ENCODE data around the gene GDF9.

Gene GDF9

DNA sequence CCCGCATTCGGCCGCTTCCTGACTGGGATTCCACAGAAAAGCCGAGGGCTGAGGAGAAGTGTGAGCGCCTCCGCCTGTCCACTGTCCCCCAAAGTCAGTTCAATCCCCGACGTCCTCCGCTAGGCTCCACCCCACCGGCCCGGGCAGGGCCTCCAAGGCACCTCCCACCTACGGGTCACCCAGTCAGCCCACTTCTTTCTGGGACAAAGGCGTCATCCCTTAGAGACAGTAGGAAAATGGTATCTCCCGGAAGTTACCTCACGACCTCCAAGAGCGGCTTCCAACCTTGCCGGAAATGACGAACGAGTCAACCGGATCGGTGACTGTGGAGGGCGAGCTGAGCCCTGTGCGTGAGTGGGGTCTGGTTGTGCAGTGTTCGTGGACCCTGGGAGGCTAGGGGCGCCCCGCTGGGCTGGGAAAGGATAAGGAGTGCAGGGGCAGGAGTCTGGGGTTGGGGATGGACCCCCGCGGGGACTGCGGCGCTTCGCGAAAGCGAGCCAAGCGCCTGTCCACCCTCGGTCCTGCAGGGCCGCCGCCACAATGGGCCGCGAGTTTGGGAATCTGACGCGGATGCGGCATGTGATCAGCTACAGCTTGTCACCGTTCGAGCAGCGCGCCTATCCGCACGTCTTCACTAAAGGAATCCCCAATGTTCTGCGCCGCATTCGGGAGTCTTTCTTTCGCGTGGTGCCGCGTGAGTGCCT, at the start of gene GDF9, which contains the start of gene UQCRQ:
GDF9 (minus strand) TSS at position 128 of the 704 bp plus-strand sequence. CDS start 1,936 bp downstream, outside the sequence.
UQCRQ (plus strand) TSS at position 301 of the 704 bp plus-strand sequence; CDS start at position 541, 240 bp downstream.
- FAIRE-seq, result peak; percentile 86

GRCh38 chr5:132915681-132916080, 49.4 kb upstream of the GDF9 start:
- FAIRE-seq (no peak), DNase-seq (ENCODE audit: low spot score) (no peak)

More for the DNA sequence above, at the start of gene GDF9, which contains the start of gene UQCRQ:
- peak; percentile 97 for DNase-seq (ENCODE audit: low spot score)

DNA sequence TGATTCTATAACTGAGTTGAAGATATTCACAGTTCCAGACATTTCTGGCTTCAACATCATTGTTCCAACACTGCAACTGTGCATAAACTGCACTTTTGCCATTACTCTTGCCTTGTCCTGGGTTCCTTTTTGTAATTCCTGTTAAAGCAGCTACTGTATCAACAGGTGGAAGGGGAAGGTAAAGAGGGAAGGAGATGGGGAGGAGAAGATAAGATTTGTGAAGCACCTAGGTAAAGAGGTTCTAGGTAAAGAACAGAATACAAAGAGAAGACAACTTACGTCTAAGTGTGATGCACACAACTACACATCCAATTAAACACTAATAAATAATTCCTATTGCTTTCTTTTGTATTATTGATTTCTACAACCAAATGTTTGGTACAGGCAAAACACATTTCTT, 43.4 kb upstream of the GDF9 start:
- DNase-seq (ENCODE audit: low spot score) (no peak), FAIRE-seq (no peak)

GRCh38 chr5:132907161-132907560, 40.9 kb upstream of the GDF9 start:
- FAIRE-seq, result no peak
- DNase-seq (ENCODE audit: low spot score), result no peak

- FAIRE-seq (no peak), DNase-seq (ENCODE audit: low spot score) (no peak)
These were observed 39.7 kb upstream of the GDF9 start for GRCh38 chr5:132905938-132906337.

DNA sequence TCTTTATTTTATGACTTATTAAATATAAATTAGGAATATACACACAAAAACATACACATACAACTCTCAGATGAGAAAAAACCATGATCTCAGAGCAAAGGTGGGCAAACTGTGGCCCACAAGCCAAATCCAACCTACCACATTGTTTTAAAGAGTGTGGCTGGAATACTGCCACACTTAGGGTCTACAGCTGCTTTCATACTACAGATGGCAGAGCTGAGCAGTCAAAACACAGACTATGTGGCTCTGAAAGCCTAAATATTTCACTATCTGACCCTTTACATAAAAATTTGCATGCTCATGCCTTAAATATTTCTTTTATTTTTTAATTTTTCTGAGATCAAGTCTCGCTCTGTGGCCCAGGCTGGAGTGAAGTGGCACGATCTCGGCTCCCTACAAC, 35.5 kb upstream of the GDF9 start:
- no peak for FAIRE-seq
- no peak for DNase-seq (ENCODE audit: low spot score)

DNA sequence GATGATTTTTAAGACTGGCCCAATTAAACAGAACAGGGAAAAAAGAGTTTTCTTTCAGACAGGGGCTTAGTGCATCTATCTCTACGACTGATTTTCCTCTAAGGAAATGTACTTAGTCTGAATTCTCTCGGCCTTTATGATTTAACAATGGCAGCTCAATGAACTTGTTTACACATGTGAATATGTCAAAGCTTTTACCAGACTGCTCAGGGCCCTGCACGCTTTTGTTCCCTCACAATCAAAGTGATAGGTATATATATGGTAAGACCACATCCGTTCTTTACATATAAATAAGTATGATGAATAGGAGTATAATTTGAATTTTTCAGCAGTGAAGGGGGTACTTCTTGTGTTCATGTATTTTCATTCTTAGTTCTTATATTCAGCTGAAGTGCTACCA, 34.8 kb upstream of the GDF9 start:
- no peak for DNase-seq (ENCODE audit: low spot score)
- no peak for FAIRE-seq

GRCh38 chr5:132898094-132898493, 31.8 kb upstream of the GDF9 start:
- FAIRE-seq (no peak), DNase-seq (ENCODE audit: low spot score) (no peak)

- FAIRE-seq, result no peak
- no peak for DNase-seq (ENCODE audit: low spot score)
These were observed 30.4 kb upstream of the GDF9 start for GRCh38 chr5:132896685-132897084.

DNA sequence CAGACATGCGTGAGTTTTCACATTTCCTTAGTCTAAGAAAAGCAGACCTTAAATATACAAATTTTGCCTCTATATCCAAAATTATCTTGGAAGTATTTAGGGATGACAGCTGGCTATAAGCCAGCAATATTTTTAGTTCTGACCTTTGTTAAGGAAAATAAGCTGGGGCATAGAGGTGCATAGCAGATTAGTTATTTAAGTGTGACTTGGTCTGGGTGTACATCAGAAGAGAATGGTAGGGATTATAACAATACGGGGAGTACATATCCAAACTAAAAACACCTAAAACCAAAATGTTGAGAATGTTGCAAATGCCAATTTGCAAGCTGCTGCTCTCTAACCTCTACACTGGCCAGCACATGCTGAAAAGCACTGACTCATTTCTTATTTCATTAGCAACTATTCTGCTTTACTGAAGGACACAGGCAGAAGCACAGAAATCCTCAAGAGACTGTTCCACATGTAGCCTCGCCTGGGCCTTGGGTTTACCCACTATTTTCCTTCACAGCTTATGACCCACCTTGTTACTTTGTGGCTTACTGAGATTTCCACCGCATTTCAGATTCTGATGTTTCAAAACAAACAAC, 29.5 kb upstream of the GDF9 start:
- no peak for FAIRE-seq

GRCh38 chr5:132890817-132891216, 24.5 kb upstream of the GDF9 start:
- no peak for DNase-seq (ENCODE audit: low spot score)
- no peak for FAIRE-seq

More for the DNA sequence above, 29.5 kb upstream of the GDF9 start:
- no peak for DNase-seq (ENCODE audit: low spot score)

GRCh38 chr5:132889501-132889900, 23.2 kb upstream of the GDF9 start:
- FAIRE-seq, result no peak

GRCh38 chr5:132887283-132887682, 21.0 kb upstream of the GDF9 start:
- FAIRE-seq, result no peak
- DNase-seq (ENCODE audit: low spot score), result no peak

More at GRCh38 chr5:132889501-132889900, 23.2 kb upstream of the GDF9 start:
- DNase-seq (ENCODE audit: low spot score), result no peak

DNA sequence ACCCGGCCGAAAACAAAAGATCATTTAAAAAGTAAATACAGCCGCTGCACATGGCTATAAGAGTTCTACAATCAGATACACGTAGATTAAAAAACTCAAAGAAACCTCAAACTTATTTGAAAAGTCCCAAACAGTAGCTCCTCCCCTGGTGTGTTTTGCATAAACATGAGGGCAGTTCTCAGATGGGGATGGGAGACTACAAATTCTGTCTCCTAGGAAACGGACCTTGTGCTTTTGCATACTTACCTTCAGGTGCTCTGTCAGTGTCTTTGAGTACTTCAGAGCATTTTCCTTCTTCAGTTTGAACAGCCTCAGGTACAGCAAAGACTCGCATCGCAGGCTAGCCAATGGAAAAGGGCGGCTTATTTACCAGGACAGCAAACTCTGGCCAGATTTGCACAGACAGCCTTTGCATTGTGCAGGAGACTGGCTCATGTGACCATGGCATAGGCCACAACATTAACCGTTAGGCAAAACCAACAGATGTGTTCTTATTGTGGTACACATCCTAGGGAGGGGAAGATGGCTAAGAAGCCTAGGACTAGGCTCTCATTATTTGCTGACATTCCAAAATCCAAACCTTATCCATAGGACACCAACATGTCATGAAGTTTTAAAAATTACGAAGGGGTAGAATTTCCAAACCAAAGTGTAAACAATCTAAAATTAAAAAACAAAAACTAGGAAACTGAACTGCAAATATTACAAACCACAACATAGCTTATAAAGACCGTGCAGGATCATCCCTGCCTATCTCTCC, 20.0 kb upstream of the GDF9 start:
- FAIRE-seq (no peak), DNase-seq (ENCODE audit: low spot score) (no peak)

- FAIRE-seq (no peak), DNase-seq (ENCODE audit: low spot score) (no peak)
These were observed 18.3 kb upstream of the GDF9 start for GRCh38 chr5:132884548-132884947.

GRCh38 chr5:132883261-132883834, 17.1 kb upstream of the GDF9 start:
- FAIRE-seq (peak; percentile 36), DNase-seq (ENCODE audit: low spot score) (peak; percentile 40)

- DNase-seq (ENCODE audit: low spot score), result peak; percentile 74
- no peak for FAIRE-seq
These were observed 11.7 kb upstream of the GDF9 start for GRCh38 chr5:132877938-132878337.

- DNase-seq (ENCODE audit: low spot score) (no peak), FAIRE-seq (no peak)
These were observed 11.2 kb upstream of the GDF9 start for GRCh38 chr5:132877466-132877865.

DNA sequence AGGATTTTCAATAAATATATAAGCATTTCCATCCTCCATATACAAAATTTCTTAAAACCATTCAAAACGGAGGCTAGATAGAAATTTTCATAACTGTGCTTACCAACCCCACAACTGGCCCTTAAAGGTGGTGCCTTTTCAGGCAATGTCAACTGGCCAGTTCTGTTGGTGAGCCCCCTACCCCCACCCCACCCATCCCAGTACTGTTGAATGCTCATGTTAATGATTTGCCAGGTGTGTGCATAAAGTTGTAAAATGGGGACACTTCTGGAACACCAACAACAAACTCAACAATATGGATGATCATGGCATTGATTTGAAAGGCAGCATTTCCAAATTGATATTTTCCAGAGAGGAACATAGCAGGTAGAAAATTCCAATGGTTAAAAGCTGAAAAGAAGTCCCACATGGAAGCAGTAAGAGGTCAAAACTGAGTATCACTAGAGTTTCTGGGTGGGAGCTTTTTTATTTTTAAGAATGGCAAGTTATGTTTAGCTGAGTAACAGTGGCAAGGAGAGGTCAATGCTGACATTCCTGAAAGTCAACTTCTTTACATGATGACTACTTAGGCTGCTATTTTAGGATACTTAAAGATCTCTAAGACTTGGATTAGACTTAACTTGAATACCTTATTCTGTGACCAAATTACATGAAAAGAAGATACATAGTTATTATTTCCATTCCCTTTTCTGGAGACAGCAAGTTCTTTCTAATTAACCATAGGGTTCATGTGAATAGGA, 9.9 kb upstream of the GDF9 start:
- DNase-seq (ENCODE audit: low spot score), result no peak
- no peak for FAIRE-seq

DNA sequence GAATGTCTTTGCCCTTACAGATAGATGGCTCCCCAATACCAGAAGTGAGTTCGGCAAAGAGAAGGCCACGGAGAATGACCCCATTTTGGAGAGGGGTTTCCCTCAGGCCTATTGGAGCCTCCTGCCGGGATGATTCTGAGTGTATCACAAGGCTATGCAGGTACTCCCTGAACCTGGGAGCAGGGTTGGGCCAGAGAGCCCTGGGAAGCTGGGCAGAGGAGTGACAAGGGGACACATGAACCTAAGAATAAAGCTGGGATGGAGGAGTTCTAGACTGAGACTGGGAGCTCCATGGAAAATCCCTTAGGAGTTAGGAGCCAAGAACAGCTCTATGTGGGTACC, 7.6 kb upstream of the GDF9 start:
- DNase-seq (ENCODE audit: low spot score), result no peak
- FAIRE-seq, result no peak
